GM18511 (cell line): ENCODE data around the gene CUL9.

ENCODE experiments used
- ATAC-seq: cut with Tn5 transposase; IDR thresholded peaks from one replicate; pipeline ENCODE4 v1.9.1; 2021; ENCODE audit warnings: mild to moderate bottlenecking, moderate library complexity; ENCODE audit not compliant: unreplicated experiment

Gene CUL9

DNA sequence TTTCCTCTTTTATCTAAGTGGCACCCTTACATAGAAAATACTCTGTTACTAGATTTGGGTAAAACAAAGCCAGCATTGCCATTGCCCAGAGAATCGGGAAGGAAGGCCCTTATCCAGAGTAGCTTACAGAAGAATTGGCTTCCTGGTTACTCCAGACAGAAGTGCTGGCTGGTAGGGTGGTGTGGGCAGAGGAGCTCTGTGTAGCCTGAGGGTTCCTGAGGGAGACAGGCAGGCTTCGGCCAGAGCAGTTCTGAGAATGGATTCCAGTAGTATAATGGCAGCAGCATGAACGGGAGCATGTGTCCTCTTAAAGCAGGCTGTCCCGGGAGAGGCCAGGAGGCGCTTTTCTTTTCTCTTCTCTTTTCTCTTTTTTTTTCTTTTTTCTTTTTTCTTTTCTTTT, 11.9 kb downstream of the CUL9 start:
- no peak for ATAC-seq

DNA sequence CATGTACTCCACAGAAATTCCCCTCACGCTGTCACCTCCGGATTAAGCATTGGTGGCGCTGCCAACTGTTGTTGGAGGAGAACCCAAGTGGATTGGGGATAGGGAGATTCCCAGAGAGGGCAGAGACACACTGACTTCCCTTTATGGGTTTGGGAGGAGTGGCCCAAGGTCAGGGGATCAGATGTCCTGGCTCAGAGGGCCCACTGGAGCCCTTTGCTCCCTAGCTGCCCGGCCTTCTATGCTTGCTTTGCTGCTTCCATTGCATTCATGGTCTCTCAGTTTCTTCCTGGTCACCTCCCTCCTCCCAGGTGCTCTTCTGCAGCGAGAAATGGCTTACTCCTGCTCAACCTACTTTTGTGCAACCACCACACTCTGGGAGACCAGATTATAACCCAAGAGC, 14.3 kb downstream of the CUL9 start:
- ATAC-seq = no peak

DNA sequence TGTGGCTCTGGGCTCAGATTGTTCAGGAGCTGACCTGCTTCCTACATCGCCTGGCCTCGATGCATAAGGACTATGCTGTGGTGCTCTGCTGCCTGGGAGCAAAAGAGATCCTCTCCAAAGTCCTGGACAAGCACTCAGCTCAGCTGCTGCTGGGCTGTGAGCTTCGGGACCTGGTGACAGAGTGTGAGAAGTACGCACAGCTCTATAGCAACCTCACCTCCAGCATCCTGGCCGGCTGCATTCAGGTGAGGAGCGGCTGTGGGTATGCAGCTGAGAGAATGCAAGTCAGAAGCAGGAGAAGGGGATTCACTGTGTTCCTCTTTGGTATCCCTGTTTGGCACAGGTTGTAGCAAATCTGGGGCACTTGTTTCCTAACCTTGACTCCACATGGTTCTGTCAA, 17.9 kb downstream of the CUL9 start:
- ATAC-seq = no peak

DNA sequence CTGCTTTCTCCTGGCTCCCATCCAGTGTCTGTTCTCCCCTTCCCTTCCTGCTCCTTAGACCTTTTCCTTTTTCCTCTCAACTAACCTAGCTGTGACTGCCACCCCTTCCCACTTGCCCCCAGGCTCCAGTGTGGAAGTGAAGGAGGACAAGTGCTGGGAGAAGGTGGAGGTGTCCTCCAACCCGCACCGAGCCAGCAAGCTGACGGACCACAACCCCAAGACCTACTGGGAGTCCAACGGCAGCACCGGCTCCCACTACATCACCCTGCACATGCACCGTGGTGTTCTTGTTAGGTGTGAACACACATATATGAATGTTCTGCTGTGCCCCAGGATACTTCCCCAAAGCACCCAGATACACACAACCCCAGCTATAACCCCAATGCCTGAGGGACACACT, 18.5 kb downstream of the CUL9 start:
- ATAC-seq = no peak

DNA sequence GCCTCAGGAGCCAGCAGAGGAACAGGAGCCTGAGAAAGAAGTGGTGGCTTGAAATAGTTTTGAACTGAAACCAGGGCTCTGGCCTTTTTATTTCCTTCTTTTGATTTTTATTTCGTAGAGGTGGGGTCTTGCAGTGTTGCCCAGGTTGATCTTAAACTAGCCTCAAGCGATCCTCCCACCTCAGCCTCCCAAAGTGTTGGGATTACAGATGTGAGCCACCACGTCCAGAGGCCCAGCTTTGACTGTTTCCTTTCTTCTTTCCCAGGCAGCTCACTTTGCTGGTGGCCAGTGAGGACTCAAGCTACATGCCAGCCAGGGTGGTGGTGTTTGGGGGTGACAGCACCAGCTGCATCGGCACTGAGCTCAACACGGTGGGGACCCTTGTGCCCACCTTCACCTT, 20.5 kb downstream of the CUL9 start:
- no peak for ATAC-seq

DNA sequence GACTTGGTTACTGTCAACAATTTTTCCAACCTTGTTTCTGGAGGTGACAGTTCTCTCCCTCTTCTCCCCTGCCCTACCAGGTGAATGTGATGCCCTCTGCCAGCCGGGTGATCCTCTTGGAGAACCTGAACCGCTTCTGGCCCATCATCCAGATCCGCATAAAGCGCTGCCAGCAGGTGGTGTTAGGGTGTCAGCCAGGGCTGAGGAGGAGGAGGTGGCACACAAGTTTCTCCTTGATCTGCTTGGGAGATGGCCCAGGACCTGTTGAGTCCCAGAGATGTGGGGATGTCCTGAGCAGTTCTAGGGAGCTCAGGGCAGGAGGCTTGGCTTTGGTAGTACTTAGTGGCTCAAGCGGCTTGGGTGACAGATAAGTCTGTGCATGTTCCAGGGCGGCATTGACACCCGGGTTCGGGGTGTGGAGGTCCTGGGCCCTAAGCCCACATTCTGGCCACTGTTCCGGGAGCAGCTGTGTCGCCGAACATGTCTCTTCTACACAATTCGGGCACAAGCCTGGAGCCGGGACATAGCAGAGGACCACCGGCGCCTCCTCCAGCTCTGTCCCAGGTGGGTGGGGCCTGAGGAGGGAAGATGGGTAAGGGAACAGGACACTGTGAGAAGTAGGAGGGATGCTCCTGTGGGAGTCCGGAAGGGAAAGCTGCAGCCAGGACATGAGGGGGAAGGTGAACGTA, 21.2 kb downstream of the CUL9 start:
- ATAC-seq = no peak

DNA sequence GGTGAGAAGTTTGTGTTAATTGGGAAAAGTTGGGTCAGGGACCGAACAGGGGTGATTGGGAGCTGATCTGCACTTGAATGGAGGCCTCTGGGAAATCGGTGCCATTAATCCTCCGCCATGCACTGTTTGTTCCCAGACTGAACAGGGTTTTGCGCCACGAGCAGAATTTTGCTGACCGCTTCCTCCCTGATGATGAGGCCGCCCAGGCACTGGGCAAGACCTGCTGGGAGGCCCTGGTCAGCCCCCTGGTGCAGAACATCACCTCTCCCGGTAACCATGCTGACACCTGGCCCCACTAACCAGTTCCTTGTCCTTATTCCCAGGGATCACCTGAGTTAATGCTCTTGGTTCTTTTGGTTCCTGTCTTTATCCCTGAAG, 21.7 kb downstream of the CUL9 start:
- no peak for ATAC-seq

DNA sequence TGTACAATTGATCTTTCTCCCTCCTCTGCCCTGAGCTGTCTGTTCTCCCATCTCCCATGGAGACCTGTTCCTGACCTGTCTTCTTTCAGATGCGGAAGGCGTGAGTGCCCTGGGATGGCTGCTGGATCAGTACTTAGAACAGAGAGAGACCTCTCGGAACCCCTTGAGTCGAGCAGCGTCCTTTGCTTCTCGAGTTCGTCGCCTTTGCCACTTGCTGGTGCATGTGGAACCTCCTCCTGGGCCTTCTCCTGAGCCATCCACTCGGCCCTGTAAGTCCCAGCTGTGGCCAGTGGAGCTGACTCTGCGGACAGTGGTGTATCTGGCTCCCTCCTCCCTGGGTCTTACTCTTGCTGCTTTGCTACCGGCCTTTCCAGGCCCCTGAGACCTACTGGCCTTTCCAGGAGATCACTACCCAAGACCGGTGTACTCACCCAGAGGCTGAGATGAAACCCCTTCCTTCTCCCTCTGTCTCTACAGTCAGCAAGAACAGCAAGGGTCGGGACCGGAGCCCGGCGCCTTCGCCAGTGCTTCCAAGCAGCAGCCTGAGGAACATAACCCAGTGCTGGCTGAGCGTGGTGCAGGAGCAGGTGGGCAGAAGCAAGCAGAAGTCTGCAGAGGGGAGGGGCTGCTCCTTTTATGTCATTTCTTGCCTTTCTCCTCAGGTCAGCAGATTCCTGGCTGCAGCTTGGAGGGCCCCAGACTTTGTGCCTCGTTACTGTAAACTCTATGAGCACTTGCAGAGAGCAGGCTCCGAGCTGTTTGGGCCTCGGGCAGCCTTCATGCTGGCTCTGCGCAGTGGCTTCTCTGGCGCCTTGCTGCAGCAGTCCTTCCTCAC, 22.5 kb downstream of the CUL9 start:
- ATAC-seq = no peak

DNA sequence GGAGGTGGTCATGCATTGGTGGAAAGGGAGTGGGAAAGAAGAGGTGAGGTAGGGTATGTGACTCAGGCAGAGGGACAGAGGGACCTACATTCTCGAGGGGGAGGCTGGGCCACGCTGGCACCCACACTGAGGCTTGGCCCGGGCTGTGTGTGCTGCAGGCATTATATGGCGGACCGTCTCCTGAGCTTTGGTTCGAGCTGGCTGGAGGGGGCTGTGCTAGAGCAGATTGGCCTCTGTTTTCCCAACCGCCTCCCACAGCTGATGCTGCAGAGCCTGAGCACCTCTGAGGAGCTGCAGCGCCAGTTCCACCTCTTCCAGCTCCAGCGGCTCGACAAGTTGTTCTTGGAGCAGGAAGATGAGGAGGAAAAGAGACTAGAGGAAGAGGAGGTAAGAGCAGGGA, 23.9 kb downstream of the CUL9 start:
- no peak for ATAC-seq

DNA sequence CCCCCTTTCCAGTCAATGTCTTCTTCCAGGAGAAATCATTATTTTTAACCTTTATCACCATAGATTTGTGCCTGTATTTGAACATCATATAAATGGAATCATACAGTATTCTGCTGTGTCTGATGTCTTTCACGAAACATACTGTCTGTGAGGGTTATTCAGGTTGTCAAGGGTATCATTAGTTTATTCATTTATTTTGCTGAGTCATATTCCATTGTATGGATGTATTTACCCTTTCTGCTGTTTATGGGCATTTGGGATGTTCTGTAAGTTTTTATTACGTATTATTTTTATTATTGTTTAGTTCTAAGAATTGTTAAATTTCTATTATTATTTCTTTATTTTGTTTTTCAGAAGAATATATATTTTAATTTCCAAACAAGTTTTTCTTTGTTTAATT, 25.3 kb downstream of the CUL9 start:
- no peak for ATAC-seq

DNA sequence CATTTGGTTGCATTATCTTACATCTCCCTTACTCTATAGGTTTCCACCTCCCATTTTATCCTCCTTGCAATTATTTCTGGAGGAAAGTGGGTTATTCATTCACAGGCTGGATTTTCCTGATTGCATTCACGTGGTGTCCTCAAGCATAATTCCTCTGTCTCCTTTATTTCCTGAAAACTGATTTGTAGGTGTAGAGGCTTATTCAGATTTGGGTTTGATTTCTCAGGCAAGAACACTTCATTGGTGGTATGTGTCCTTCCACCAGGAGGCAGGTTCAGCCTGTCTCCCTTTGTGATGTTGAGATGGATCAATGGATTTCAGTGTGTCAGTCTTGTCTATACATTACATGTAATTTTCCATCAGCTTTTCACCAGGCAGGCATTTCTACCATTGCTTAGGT, 30.0 kb downstream of the CUL9 start:
- no peak for ATAC-seq

DNA sequence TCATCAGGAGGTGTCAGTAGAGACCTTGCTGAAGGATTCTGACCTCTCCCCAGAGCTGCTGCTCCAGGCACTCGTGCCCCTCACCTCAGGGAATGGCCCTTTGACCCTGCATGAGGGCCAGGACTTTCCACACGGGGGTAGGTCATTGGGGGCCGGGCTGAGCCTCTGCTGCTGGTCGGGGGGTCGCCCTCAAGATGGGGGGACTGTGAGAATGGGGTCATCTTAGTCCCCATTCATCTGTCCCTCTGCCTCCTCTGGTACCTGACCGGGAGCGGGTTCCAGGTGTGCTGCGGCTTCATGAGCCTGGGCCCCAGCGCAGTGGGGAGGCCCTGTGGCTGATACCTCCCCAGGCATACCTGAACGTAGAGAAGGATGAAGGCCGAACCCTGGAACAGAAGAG, 31.4 kb downstream of the CUL9 start:
- ATAC-seq = no peak

DNA sequence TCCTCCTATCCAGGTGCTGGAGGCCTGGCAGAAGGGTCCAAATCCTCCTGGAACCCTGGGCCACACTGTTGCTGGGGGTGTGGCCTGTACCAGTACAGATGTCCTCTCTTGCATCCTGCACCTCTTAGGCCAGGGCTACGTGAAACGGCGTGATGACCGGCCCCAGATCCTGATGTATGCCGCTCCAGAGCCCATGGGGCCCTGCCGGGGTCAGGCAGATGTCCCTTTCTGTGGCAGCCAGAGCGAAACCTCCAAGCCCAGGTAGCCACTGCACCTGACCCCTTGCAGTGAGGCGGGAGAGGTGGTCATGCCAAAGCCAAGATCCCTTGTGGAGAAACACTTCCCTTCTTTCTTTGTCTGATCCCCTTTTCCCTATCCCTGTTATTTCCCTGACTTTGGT, 33.1 kb downstream of the CUL9 start:
- ATAC-seq = no peak

DNA sequence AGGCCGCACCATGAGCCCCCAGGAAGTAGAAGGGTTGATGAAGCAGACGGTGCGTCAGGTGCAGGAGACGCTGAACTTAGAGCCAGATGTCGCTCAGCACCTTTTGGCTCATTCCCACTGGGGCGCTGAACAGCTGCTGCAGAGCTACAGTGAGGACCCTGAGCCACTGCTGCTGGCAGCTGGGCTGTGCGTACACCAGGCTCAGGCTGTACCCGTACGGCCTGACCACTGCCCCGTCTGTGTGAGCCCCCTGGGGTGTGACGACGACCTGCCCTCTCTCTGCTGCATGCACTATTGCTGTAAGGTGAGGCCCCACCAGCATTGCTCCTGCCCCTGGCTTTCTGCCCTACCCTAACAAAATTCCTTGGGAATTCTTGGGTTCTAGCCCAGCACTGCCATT, 34.2 kb downstream of the CUL9 start:
- no peak for ATAC-seq

DNA sequence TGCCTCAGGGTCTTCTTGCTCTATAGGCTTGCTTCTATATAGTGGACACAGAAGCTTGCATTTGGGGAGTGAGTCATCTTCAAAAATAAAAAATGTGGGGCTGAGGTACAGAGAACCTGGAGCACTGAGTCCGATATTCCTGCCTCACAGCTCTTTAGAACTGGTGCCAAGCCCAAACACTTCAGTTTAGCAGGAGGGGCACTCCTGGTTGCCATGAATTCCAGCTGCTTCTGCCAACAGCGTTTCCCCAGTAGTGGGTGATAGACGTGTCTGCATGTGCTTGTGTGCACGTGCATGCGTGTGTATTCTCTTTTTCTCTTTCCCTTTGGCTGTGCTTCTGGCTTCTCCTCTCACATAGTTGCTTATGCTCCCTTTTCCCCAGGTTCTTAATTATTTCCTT, 35.4 kb downstream of the CUL9 start:
- no peak for ATAC-seq

DNA sequence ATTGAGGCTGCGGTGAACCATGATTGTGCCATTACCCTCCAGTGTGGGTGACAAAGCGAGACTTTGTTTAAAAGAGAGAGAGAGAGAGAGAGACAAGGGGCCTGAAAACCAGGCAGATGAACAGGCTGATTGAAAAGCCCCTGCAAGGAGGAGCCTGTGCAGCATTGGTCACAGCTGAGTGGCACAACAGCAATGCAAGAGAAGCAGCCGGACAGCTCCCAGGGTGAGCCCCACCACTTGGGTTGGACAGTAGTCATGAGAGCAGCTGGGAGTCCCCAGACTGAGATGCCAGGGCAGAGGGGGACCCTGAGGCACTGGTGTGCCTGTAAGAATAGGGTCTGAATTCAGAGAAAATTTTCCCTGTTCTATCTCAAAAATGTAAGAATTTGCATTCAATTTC, 37.1 kb downstream of the CUL9 start:
- ATAC-seq = no peak

DNA sequence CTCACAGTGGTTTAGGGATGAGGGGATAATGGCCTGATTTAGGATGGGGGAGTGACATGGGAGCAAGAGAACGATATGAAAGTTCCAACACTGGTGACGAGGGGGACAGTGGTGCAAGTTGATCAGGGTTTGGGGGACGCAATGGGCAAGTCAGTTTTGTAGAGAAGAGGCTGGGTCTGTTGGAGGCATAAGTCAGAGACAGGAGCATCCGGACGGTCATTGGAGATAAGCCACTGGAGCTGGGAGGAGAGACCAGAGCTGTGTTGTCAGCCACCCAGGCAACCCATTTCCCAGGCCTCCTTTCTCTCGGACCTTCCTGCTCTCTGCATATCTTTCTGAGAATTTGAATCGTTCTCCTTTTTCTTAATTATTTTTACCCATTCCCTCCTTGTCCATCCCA, 37.8 kb downstream of the CUL9 start:
- ATAC-seq = no peak

DNA sequence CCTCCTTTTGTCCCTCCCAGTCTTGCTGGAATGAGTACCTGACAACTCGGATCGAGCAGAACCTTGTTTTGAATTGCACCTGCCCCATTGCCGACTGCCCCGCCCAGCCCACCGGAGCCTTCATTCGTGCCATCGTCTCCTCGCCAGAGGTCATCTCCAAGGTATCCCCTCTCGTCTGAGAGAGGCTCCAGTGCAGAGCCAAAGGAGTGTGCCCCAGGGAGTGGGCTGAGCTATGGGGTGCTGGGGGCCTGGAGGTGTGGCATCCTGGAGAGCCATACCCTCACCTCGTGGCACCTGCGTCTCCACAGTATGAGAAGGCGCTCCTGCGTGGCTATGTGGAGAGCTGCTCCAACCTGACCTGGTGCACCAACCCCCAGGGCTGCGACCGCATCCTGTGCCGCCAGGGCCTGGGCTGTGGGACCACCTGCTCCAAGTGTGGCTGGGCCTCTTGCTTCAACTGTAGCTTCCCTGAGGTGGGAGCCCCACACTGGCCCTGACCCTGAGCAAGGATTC, 38.5 kb downstream of the CUL9 start:
- ATAC-seq = no peak

DNA sequence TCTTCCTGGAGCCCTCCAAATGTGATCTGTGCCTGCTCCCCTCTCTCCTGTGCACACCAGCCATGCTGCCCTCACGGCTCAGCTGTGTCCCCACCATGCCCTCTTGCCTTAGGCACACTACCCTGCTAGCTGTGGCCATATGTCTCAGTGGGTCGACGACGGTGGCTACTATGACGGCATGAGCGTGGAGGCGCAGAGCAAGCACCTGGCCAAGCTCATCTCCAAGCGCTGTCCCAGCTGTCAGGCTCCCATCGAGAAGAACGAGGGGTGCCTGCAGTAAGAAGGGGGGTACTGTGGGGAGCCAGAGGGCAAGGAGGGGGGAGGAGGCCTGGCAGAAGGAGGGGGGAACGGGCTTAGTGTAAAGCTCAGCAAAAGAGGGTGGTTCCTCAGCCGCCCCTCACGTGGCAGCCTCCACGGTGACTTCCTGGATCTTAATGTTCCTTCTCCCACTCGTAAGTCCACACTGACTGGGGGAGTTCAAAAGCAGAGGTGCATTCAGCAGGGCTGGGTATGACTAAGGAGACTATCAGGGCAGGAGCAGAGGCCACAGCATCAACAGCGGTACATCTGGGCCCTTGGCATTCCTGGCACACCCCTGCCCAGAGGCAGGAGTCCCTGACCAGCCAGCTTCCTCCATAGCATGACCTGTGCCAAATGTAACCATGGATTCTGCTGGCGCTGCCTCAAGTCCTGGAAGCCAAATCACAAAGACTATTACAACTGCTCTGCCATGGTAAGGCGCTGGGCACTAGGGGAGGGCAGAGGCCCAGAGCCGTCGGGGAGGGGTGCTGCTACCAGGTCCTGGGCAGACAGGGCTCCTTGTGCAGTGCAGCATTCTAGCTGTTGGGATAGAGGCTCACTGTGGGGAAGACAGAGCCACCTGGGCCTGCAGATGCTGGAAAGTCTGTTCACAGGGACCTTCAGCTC, 39.3 kb downstream of the CUL9 start:
- no peak for ATAC-seq

DNA sequence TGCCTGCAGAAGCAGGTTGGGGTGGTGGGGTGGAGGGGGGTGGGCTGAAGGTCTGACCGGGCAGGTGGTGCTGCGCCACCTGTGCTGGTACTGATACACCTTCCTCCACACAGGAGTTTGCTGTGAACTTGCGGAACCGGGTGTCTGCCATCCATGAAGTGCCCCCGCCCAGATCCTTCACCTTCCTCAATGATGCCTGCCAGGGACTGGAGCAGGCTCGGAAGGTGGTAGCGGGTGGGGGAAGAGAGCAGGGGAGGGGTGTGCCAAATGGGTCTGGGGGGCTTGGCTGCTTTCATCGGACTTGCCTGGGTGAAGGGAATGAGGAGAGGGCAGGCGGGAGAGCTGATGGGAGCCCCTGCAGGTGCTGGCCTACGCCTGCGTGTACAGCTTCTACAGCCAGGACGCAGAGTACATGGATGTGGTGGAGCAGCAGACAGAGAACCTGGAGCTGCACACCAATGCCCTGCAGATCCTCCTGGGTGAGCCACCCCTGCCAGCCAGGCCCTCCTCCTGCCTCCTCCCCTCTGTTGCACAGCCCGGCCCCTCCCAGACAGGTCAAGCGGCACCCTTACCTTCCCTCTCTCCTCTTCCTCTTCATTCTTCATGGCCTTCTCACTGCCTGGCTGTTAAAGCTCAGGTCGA, 40.5 kb downstream of the CUL9 start:
- ATAC-seq = no peak

DNA sequence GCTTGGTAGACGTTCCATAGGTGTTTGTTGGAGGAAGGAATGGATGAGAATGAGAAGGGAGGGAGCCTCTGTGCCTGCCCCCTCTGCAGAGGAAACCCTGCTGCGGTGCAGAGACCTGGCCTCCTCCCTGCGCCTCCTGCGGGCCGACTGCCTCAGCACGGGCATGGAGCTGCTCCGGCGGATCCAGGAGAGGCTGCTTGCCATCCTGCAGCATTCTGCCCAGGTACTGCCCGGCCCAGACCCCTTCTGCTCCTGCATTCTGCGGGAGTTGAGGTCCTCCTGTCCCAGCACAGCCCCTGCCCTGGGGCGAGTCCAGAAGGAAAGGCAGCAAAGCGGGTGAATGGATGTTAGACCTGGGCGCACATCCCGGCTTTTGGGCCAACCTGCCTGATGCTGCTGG, 41.2 kb downstream of the CUL9 start:
- no peak for ATAC-seq
